Astrocyte (in vitro differentiated cells and primary cell): Measurements from ENCODE around the gene TEC. TPM values are rescaled to one million over a fixed set of nuclear protein-coding genes. Genes with fewer than 3 reads are reported as not detected.
A peak's percentile ranks its signal among the peaks of the same experiment; 100 is the strongest.

Experiments
- DNase-seq: peaks from one replicate; pipeline ENCODE4 v3.0.0-alpha.2; 2010; ENCODE audit warnings: low read depth
- FAIRE-seq: peaks from 2 replicates; lab custom pipeline; 2011; peaks lifted over from hg19 to GRCh38; lab: Jason Lieb, UNC
- H2AFZ ChIP-seq: 2 replicates; pipeline ENCODE4 v1.6.0; 2012; ENCODE audit warnings: low read depth, low read length, inconsistent platforms
- H3K27ac ChIP-seq: 2 replicates; pipeline ENCODE4 v1.5.1; 2011; ENCODE audit warnings: low read depth, low read length, inconsistent platforms
- H3K27me3 ChIP-seq: 2 replicates; pipeline ENCODE4 v1.6.0; 2011; ENCODE audit warnings: low read length, inconsistent platforms; ENCODE audit not compliant: insufficient read depth
- H3K36me3 ChIP-seq: 2 replicates; pipeline ENCODE4 v1.5.1; 2011; ENCODE audit warnings: low read length, inconsistent platforms; ENCODE audit not compliant: insufficient read depth
- H3K4me1 ChIP-seq: 2 replicates; pipeline ENCODE4 v1.5.1; 2011; ENCODE audit warnings: low read length, inconsistent platforms; ENCODE audit not compliant: insufficient read depth
- H3K4me2 ChIP-seq: 2 replicates; pipeline ENCODE4 v1.6.0; 2012; ENCODE audit warnings: low read length, inconsistent platforms
- H3K4me3 ChIP-seq: 2 replicates; pipeline ENCODE4 v1.5.1; 2011; ENCODE audit warnings: low read depth, mild to moderate bottlenecking, low read length, inconsistent platforms; ENCODE audit not compliant: insufficient read depth
- H3K79me2 ChIP-seq: 2 replicates; pipeline ENCODE4 v1.6.0; 2012; ENCODE audit warnings: mild to moderate bottlenecking, low read length, inconsistent platforms; ENCODE audit not compliant: insufficient read depth
- H3K9ac ChIP-seq: 2 replicates; pipeline ENCODE4 v1.6.0; 2012; ENCODE audit warnings: mild to moderate bottlenecking, low read length, inconsistent platforms
- H3K9me3 ChIP-seq: 2 replicates; pipeline ENCODE4 v1.5.1; 2012; ENCODE audit warnings: low read depth, mild to moderate bottlenecking, low read length, inconsistent platforms; ENCODE audit not compliant: insufficient read depth
- H4K20me1 ChIP-seq: 2 replicates; pipeline ENCODE4 v1.6.0; 2012; ENCODE audit warnings: low read length, inconsistent platforms; ENCODE audit not compliant: insufficient read depth
- H3K27ac Mint-ChIP-seq: one replicate; pipeline ENCODE4 v1.8.0; 2021; ENCODE audit warnings: mild to moderate bottlenecking, mixed read lengths; ENCODE audit not compliant: unreplicated experiment
- H3K27me3 Mint-ChIP-seq: one replicate; pipeline ENCODE4 v1.8.0; 2021; ENCODE audit warnings: low read depth, mixed read lengths; ENCODE audit not compliant: unreplicated experiment
- H3K36me3 Mint-ChIP-seq: one replicate; pipeline ENCODE4 v1.8.0; 2021; ENCODE audit warnings: low read depth, mixed read lengths; ENCODE audit not compliant: unreplicated experiment
- H3K4me1 Mint-ChIP-seq: one replicate; pipeline ENCODE4 v1.8.0; 2021; ENCODE audit warnings: low read depth, mixed read lengths; ENCODE audit not compliant: unreplicated experiment
- H3K4me3 Mint-ChIP-seq: one replicate; pipeline ENCODE4 v1.8.0; 2021; ENCODE audit warnings: mild to moderate bottlenecking, moderate library complexity, mixed read lengths; ENCODE audit not compliant: unreplicated experiment
- H3K9me3 Mint-ChIP-seq: one replicate; pipeline ENCODE4 v1.8.0; 2021; ENCODE audit warnings: mild to moderate bottlenecking, mixed read lengths; ENCODE audit not compliant: unreplicated experiment
- CTCF ChIP-seq: IDR thresholded peaks from 2 replicates; pipeline ENCODE4 v1.5.1; 2011; ENCODE audit warnings: low read depth, mild to moderate bottlenecking, inconsistent platforms, low read length, moderate library complexity; ENCODE audit not compliant: insufficient read depth
- EZH2 ChIP-seq: IDR thresholded peaks from 2 replicates; pipeline ENCODE4 v1.6.1; 2012; ENCODE audit warnings: mild to moderate bottlenecking, low read length, inconsistent platforms; ENCODE audit not compliant: insufficient read depth
- total RNA-seq: library from RNA; stranded (reverse); gene quantifications from 2 replicates; pipeline ENCODE4 v1.2.1, GENCODE V29; 2021

TEC gene
- total RNA-seq, 1 donor from 2014 or later: 0.61 TPM

GRCh38 chr4:48127231-48127630 is 142.4 kb downstream of the TEC start:
- no peaks in the 10 kb centered on the region for H3K27me3 ChIP-seq
- peaks cover 8% of the 10 kb centered on the region for H3K4me1 ChIP-seq
- FAIRE-seq (no peak), DNase-seq (peak; percentile 2)
- H3K9ac ChIP-seq: no peak overlapping the region
- Mint-ChIP-seq H3K9me3 (peaks cover 3% of the 10 kb centered on the region), H3K36me3 (no peaks in the 10 kb centered on the region), H3K27ac (peak overlapping the region; percentile 95), H3K4me3 (peak overlapping the region; percentile 37), H3K27me3 (peaks cover 4% of the 10 kb centered on the region), H3K4me1 (peaks cover 22% of the 10 kb centered on the region)
- H3K79me2 ChIP-seq: no peaks in the 10 kb centered on the region
- no peaks in the 10 kb centered on the region for H3K36me3 ChIP-seq
- H2AFZ ChIP-seq: no peak overlapping the region
- H3K4me2 ChIP-seq: peak overlapping the region; percentile 77
- H3K9me3 ChIP-seq: no peaks in the 10 kb centered on the region
- peak overlapping the region; percentile 21 for H3K27ac ChIP-seq
- TF ChIP-seq CTCF (no peak), EZH2 (no peak)
- H4K20me1 ChIP-seq: no peaks in the 10 kb centered on the region
- H3K4me3 ChIP-seq: no peak overlapping the region

GRCh38 chr4:48126621-48127020 is 143.0 kb downstream of the TEC start:
- Histone ChIP-seq H3K79me2 (no peaks in the 10 kb centered on the region), H3K4me1 (peaks cover 8% of the 10 kb centered on the region), H3K27ac (no peak overlapping the region), H3K36me3 (no peaks in the 10 kb centered on the region), H3K9me3 (no peaks in the 10 kb centered on the region), H4K20me1 (no peaks in the 10 kb centered on the region), H3K4me2 (no peak overlapping the region), H3K27me3 (no peaks in the 10 kb centered on the region), H3K4me3 (no peak overlapping the region), H2AFZ (no peak overlapping the region), H3K9ac (no peak overlapping the region)
- no peak for TF ChIP-seq EZH2
- no peak for TF ChIP-seq CTCF
- H3K27me3 Mint-ChIP-seq: peaks cover 4% of the 10 kb centered on the region
- H3K36me3 Mint-ChIP-seq: no peaks in the 10 kb centered on the region
- no peak for FAIRE-seq
- peaks cover 22% of the 10 kb centered on the region for H3K4me1 Mint-ChIP-seq
- H3K9me3 Mint-ChIP-seq: peaks cover 3% of the 10 kb centered on the region
- H3K27ac Mint-ChIP-seq: no peak overlapping the region
- no peak overlapping the region for H3K4me3 Mint-ChIP-seq
- no peak for DNase-seq

GRCh38 chr4:48124870-48125269 is 144.8 kb downstream of the TEC start:
- Mint-ChIP-seq H3K4me1 (peaks cover 22% of the 10 kb centered on the region), H3K27ac (no peak overlapping the region), H3K27me3 (peaks cover 4% of the 10 kb centered on the region), H3K4me3 (no peak overlapping the region), H3K36me3 (no peaks in the 10 kb centered on the region), H3K9me3 (peaks cover 3% of the 10 kb centered on the region)
- H3K4me2 ChIP-seq: no peak overlapping the region
- no peaks in the 10 kb centered on the region for H3K36me3 ChIP-seq
- H3K79me2 ChIP-seq: no peaks in the 10 kb centered on the region
- no peak overlapping the region for H3K9ac ChIP-seq
- no peaks in the 10 kb centered on the region for H4K20me1 ChIP-seq
- H3K27me3 ChIP-seq: no peaks in the 10 kb centered on the region
- DNase-seq: no peak
- H3K27ac ChIP-seq: no peak overlapping the region
- H3K4me3 ChIP-seq: no peak overlapping the region
- no peaks in the 10 kb centered on the region for H3K9me3 ChIP-seq
- H2AFZ ChIP-seq: no peak overlapping the region
- peaks cover 8% of the 10 kb centered on the region for H3K4me1 ChIP-seq
- TF ChIP-seq EZH2 (no peak), CTCF (no peak)
- no peak for FAIRE-seq
